ENCODE data around the gene SPOCK1. TPM values are rescaled to one million over a fixed set of nuclear protein-coding genes. Genes with fewer than 3 reads are reported as not detected.

The SPOCK1 gene
- total and polyA plus RNA-seq, 9 of the 15 experiments (the other 6 are each of a cell fraction or from before 2014, with no cell fraction given): 0.01 to 0.35 (median 0.04) TPM; not detected in 6

- H4K20me1 ChIP-seq (replicated peaks; ENCODE audit: control insufficient read depth, insufficient read depth, low read length): no peaks in the 10 kb centered on the region
- H3K79me2 ChIP-seq (ENCODE audit: control insufficient read depth, insufficient read depth, low read length): no peaks in the 10 kb centered on the region
- in situ Hi-C loops (cut with MboI) (no loop called here), intact Hi-C loops (cut with micrococcal nuclease) (no loop called here)
- ChIA-PET CTCF (ENCODE audit: low intra/inter-chr PET ratio) (no interaction called here), POLR2A (no interaction called here)
- H3K27ac ChIP-seq (ENCODE audit: extremely low read depth, low read depth, low read length): no peak overlapping the region
- no peaks in the 10 kb centered on the region for H3K9me3 ChIP-seq (replicated peaks; ENCODE audit: control insufficient read depth, insufficient read depth, low read depth, low read length)
- H3K27me3 ChIP-seq (ENCODE audit: control insufficient read depth in 2 of 2, insufficient read depth in 2 of 2, low read length in 2 of 2): no peaks in the 10 kb centered on the region
- no peaks in the 10 kb centered on the region for H3K9me1 ChIP-seq (ENCODE audit: control insufficient read depth, insufficient read depth, low read length)
- no peak overlapping the region for H2AFZ ChIP-seq (ENCODE audit: low read depth, low read length)
- H3K36me3 ChIP-seq (ENCODE audit: control insufficient read depth, insufficient read depth, low read length): no peaks in the 10 kb centered on the region
- ATAC-seq (no peak), FAIRE-seq (no peak), DNase-seq (ENCODE audit: extremely low read depth in 1 of 4, low spot score in 3 of 4) (no peak)
- TF ChIP-seq SRSF3 (IDR thresholded peaks at IDR 0.05; ENCODE audit: insufficient read depth, low read length) (no peak), ZNF717 (CRISPR knock-in tag; IDR thresholded peaks at IDR 0.05) (no peak), ZBED1 (IDR thresholded peaks at IDR 0.05) (no peak), ZNF253 (CRISPR knock-in tag; conservative IDR thresholded peaks at IDR 0.05) (no peak), NFATC3 (IDR thresholded peaks at IDR 0.05) (no peak), NCOA2 (IDR thresholded peaks at IDR 0.05; ENCODE audit: partially characterized antibody in 2 of 2) (no peak), RB1 (IDR thresholded peaks at IDR 0.05; ENCODE audit: low read depth) (no peak), C11orf30 (IDR thresholded peaks at IDR 0.05; ENCODE audit: low read depth) (no peak), TEAD1 (CRISPR knock-in tag; IDR thresholded peaks at IDR 0.05) (no peak), POLR2H (tag; IDR thresholded peaks at IDR 0.05; ENCODE audit: low read depth) (no peak), ZNF707 (CRISPR knock-in tag; conservative IDR thresholded peaks at IDR 0.05) (no peak), MIER1 (IDR thresholded peaks at IDR 0.05; ENCODE audit: low read depth) (no peak)
- TF ChIP-seq, protein P1, sequence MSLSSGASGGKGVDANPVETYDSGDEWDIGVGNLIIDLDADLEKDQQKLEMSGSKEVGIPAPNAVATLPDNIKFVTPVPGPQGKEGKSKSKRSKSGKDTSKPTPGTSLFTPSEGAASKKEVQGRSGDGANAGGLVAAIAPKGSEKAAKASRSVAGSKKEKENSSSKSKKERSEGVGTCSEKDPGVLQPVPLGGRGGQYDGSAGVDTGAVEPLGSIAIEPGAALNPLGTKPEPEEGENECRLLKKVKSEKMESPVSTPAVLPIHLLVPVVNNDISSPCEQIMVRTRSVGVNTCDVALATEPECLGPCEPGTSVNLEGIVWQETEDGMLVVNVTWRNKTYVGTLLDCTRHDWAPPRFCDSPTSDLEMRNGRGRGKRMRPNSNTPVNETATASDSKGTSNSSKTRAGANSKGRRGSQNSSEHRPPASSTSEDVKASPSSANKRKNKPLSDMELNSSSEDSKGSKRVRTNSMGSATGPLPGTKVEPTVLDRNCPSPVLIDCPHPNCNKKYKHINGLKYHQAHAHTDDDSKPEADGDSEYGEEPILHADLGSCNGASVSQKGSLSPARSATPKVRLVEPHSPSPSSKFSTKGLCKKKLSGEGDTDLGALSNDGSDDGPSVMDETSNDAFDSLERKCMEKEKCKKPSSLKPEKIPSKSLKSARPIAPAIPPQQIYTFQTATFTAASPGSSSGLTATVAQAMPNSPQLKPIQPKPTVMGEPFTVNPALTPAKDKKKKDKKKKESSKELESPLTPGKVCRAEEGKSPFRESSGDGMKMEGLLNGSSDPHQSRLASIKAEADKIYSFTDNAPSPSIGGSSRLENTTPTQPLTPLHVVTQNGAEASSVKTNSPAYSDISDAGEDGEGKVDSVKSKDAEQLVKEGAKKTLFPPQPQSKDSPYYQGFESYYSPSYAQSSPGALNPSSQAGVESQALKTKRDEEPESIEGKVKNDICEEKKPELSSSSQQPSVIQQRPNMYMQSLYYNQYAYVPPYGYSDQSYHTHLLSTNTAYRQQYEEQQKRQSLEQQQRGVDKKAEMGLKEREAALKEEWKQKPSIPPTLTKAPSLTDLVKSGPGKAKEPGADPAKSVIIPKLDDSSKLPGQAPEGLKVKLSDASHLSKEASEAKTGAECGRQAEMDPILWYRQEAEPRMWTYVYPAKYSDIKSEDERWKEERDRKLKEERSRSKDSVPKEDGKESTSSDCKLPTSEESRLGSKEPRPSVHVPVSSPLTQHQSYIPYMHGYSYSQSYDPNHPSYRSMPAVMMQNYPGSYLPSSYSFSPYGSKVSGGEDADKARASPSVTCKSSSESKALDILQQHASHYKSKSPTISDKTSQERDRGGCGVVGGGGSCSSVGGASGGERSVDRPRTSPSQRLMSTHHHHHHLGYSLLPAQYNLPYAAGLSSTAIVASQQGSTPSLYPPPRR (CRISPR knock-in tag; IDR thresholded peaks at IDR 0.05; ENCODE audit: borderline replicate concordance): no peak
- no peaks in the 10 kb centered on the region for H3K4me1 ChIP-seq (replicated peaks in 1 of 2; ENCODE audit: control insufficient read depth in 2 of 2, insufficient read depth in 2 of 2, low read length in 2 of 2)
- no peak overlapping the region for H3K9ac ChIP-seq (ENCODE audit: insufficient read depth in 1 of 2, low read depth in 2 of 2, low read length in 2 of 2)
- no peak overlapping the region for H3K4me3 ChIP-seq
- 0% methylated on average over 4 of the region's 4 CpGs for WGBS (ENCODE audit: insufficient coverage, low coverage, missing lambda C conversion rate)
- no TSS peak for BruUV-seq (replicated peaks)
- no peak overlapping the region for H3K4me2 ChIP-seq (ENCODE audit: insufficient read depth, low read length)
Measured at GRCh38 chr5:137024044-137024443, 475.1 kb downstream of the SPOCK1 start.
